Activated T-helper 2 cell treated with anti-CD3 and anti-CD28 coated beads, Interferon-gamma antibody, Interleukin-2, Interleukin-4, amounts not matched to agents 10 μg/mL and 5 μg/mL and 100 μg/mL, durations not matched to agents 14 hours and 24 hours and 36 hours (primary cell): ENCODE measurements around the gene OR1D5. TPM values are rescaled to one million over a fixed set of nuclear protein-coding genes. Genes with fewer than 3 reads are reported as not detected.

Source experiments
- DNase-seq: peaks from one replicate; pipeline ENCODE4 v3.0.0; 2021; ENCODE audit warnings: low spot score
- H3K27ac Mint-ChIP-seq: one replicate; pipeline ENCODE4 v1.8.0; 2021; ENCODE audit warnings: mixed read lengths
- H3K27me3 Mint-ChIP-seq: one replicate; pipeline ENCODE4 v1.8.0; 2021; ENCODE audit warnings: low read depth, mixed read lengths
- H3K36me3 Mint-ChIP-seq: one replicate; pipeline ENCODE4 v1.8.0; 2021; ENCODE audit warnings: low read depth, mixed read lengths
- H3K4me1 Mint-ChIP-seq: one replicate; pipeline ENCODE4 v1.8.0; 2021; ENCODE audit warnings: low read depth, mixed read lengths
- H3K4me3 Mint-ChIP-seq: one replicate; pipeline ENCODE4 v1.8.0; 2021; ENCODE audit warnings: low read depth, mild to moderate bottlenecking, moderate library complexity, mixed read lengths
- H3K9me3 Mint-ChIP-seq: one replicate; pipeline ENCODE4 v1.8.0; 2021; ENCODE audit warnings: mixed read lengths
- intact Hi-C: fragments of 100-400 bp; cut with micrococcal nuclease; formaldehyde crosslinking; loops from one replicate; pipeline ENCODE4 v1.15.1; 2023
- total RNA-seq: library from RNA; stranded (reverse); gene quantifications from 2 replicates; pipeline ENCODE4 v1.2.3, GENCODE V29; 2022

Gene OR1D5
- total RNA-seq, 1 donor from 2014 or later, result not detected

DNA sequence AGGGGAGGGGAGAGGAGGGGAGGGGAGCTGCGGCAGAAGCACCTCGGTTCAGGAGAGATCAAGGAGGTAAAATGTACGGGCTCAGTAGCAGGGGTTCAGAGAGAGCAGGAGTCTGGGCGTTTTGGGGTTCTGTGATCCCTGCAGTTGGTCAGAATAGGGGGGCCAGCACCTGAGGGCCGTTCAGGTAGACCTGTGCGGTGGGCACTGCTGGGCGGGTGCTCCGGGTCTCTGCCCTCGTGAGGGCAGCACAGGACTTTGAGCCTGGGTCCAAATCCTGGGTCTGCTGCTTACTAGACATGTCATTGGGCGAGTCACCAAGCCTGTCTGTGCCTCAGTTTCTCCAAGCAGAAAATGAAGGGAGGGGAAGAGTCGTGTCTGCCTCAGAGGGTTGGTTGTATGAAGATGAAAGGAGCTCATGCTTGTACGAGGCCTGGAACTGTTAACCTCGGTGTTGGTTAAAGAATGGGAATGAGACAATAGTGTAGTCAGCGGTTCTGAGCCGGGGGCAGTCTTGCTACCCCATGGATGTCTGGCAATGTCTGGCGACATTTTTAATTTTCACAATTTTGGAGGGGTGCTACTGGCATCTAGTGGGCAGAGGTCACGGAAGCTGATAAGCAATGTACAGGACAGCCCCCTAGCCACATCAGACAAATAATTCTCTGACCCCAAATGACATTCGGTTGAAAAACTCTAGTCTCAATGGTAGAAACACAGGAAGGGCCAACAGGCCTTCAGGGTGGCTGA is 35.4 kb downstream of the OR1D5 start:
- Mint-ChIP-seq H3K27me3 (no peaks in the 10 kb centered on the region), H3K36me3 (peaks cover 8% of the 10 kb centered on the region), H3K9me3 (peaks cover 9% of the 10 kb centered on the region), H3K4me1 (no peaks in the 10 kb centered on the region), H3K27ac (no peak overlapping the region), H3K4me3 (no peak overlapping the region)
- no peak for DNase-seq
- intact Hi-C loops, result no loop called here

DNA sequence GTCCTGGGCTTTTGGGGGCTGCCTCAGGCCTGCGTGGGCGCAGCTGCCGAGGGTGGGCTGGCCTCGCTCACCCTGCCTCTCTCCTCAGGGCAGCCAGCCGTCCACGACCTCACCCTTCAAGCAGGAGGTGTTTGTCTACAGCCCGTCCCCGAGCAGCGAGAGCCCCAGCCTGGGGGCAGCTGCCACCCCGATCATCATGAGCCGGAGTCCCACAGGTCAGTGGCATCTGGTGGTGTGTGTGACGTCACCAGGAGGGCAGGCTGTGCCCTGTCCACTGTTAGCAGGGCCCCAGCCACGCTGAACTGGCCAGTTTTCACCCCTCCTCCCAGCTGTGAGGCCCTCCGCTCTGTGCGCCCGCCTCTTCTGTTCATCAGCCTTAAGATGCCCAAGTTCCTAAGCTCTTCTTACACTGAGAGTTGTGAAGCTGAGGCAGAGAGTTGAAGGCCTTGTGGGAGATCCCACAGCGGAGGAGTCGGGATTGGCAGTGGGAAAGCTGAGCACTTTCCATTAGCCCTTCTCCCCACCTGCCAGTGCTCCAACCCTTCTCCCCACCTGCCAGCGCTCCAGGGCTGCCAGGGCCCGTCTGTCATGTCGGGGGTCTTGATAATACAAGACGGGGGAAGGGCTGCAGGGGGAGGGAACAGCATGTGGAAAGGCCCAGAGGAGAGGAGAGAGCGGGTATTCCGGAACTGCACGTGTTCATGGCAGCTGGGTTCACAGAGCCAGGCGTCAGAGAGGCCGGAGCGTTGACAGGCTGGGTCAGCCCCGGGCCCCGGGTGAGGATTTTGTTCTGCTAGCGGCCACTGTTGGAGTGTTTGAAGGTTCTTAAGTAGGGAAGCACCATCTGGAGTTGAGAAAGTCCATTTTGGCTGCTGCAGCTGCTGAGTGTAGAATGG is 36.3 kb downstream of the OR1D5 start:
- Mint-ChIP-seq H3K27me3 (no peaks in the 10 kb centered on the region), H3K36me3 (peaks cover 14% of the 10 kb centered on the region), H3K9me3 (peaks cover 16% of the 10 kb centered on the region), H3K4me3 (no peak overlapping the region), H3K4me1 (no peaks in the 10 kb centered on the region), H3K27ac (no peak overlapping the region)
- intact Hi-C loops, result no loop called here
- no peak for DNase-seq

DNA sequence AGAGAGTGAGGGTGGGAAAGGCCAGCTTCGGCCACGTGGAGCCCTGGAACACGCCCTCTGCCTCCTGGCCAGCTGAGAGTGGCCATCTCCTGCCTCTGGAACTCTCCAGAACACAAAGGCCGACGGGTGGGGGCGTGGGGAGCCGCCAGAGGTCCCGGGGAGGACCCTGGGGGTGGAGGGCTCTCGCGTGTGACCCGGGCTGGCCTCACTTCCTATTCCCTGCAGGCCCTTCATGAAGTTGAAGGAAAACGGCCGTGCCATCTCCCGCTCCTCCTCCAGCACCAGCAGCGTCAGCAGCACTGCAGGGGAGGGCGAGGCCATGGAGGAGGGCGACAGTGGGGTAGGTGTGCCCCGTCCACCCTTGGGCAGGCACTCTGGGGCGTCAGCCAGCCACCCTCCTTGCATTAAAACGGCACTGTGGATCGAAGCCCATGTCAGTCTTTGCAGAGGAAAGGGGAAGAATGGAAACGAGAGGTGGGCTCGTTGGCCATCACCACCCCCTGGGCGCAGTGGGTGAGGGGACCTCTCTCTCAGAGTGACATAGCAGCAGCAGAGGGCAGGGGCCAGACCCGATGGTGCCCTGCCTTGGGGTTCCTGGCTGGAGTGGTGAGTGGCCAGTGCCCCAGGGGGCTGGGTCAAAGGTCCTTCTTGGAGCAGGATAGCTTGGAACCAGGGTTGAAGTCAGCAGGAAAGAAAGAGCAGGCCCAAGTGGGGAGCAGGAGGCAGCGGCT is 37.1 kb downstream of the OR1D5 start:
- H3K36me3 Mint-ChIP-seq, result peaks cover 22% of the 10 kb centered on the region
- DNase-seq, result no peak
- no peak overlapping the region for H3K27ac Mint-ChIP-seq
- H3K27me3 Mint-ChIP-seq, result no peaks in the 10 kb centered on the region
- H3K4me3 Mint-ChIP-seq, result no peak overlapping the region
- H3K4me1 Mint-ChIP-seq, result no peaks in the 10 kb centered on the region
- intact Hi-C loops, result no loop called here
- peaks cover 16% of the 10 kb centered on the region for H3K9me3 Mint-ChIP-seq

DNA sequence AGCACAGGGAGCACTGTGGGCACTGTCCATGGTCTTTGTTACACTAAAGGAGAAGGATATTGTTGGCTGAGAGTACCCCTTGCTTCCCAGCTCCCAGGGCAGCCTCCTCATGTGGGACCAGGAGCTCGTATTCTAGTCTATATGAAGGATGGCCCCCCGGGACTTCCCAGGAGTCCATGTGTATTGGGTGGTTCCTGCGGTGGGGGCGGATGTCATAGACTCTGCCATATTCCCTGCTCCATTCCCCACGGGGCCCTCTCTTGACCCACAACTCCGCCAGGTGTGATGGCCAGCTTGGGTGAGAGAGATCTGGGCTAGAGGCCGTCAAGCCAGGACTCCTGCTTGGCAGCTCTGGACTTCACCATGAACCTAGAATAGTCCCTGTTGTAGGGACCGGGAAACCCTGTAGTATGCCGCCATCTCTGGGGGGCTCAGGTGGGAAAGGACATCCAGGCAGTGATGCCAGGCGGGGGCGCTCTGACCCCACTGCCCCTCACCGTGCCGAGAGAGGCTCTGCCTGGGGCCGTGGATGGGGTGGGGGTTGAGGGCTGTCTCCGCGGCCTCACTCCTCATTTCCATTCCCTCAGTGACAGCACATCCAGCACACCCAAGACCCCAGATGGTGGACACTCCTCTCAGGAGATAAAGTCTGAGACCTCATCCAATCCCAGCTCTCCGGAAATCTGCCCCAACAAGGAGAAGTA is 37.8 kb downstream of the OR1D5 start:
- Mint-ChIP-seq H3K36me3 (peaks cover 29% of the 10 kb centered on the region), H3K9me3 (peaks cover 16% of the 10 kb centered on the region), H3K4me3 (no peak overlapping the region), H3K27ac (no peak overlapping the region), H3K27me3 (no peaks in the 10 kb centered on the region), H3K4me1 (no peaks in the 10 kb centered on the region)
- intact Hi-C loops, result no loop called here
- DNase-seq, result no peak

DNA sequence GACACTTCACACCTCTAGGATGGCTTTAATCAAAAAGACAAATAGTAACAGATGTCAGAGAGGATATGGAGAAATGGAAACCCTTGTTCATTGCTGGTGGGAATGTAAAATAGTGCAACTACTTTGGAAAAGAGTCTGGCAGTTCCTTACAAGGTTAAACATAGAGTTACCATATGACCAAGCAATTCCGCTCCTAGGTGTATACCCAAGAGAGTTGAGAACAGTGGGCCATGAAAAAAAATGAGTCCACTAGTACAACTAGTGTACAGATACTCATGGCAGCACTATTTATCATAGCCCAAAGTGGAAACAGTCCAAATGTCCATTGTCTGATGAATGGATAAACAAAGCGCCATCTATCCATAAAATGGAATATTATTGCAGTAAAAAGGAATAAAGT is 39.1 kb downstream of the OR1D5 start:
- no peak for DNase-seq
- Mint-ChIP-seq H3K27me3 (no peaks in the 10 kb centered on the region), H3K4me3 (no peak overlapping the region), H3K36me3 (peaks cover 30% of the 10 kb centered on the region), H3K9me3 (peaks cover 16% of the 10 kb centered on the region), H3K27ac (no peak overlapping the region), H3K4me1 (no peaks in the 10 kb centered on the region)
- intact Hi-C loops, result no loop called here

DNA sequence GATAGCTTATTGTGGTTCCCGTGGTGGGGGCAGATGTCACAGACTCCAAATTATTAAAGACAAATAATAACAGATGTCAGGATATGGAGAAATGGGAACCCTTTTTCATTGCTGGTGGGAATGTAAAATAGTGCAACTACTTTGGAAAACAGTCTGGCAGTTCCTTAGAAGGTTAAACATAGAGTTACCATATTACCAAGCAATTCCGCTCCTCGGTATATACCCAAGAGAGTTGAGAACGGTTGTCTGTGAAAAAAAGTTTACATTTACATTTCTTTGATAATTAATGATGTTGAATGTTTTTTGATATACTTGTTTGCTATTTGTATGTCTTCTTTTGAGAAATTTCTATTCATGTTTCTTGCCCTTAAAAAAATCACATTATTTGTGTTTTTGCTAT is 41.2 kb downstream of the OR1D5 start:
- H3K4me3 Mint-ChIP-seq, result no peak overlapping the region
- H3K27me3 Mint-ChIP-seq, result no peaks in the 10 kb centered on the region
- no peak for DNase-seq
- H3K36me3 Mint-ChIP-seq, result peaks cover 30% of the 10 kb centered on the region
- H3K4me1 Mint-ChIP-seq, result no peaks in the 10 kb centered on the region
- intact Hi-C loops, result no loop called here
- H3K9me3 Mint-ChIP-seq, result peaks cover 16% of the 10 kb centered on the region
- no peak overlapping the region for H3K27ac Mint-ChIP-seq

DNA sequence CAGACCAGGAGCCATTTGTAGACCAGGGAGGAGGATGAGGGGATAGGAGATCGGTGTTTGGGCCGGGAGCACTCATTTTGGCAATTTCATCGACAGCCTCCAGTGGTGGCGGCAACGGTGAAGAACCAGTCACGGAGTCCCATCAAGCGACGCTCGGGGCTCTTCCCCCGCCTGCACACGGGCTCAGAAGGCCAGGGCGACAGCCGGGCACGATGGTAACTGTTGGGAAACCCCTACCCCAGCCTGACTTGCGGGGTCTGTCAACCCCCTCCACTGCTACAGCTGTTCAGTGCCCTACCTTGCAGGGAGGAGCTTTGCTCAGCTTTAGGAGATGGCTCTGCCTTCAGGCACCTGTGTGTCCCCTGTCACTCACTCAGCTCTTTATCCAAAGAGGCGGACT is 43.0 kb downstream of the OR1D5 start:
- no peak for DNase-seq
- Mint-ChIP-seq H3K4me1 (no peaks in the 10 kb centered on the region), H3K27me3 (no peaks in the 10 kb centered on the region), H3K4me3 (no peak overlapping the region), H3K27ac (no peak overlapping the region), H3K9me3 (peaks cover 16% of the 10 kb centered on the region), H3K36me3 (peaks cover 30% of the 10 kb centered on the region)
- intact Hi-C loops, result no loop called here

DNA sequence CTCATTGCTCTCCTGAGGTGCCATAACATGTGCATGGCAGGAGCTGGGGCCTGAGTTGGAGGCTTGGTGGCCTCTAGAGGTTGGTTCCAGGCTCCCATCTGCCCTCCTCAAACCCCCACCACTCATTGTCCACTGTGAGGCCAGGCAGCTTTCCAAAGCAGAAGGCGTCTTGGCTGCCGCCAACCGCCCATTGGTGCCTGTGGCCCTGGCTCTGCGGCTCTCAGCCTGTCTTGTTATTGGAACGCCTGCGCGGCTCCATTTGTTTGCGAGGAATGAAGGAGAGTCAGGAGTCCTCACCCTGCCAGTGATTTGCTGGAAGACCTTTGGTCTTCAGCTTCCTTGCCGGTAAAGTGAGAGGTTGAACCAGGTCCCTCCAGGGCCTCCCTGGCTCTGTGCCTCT is 43.6 kb downstream of the OR1D5 start:
- peaks cover 30% of the 10 kb centered on the region for H3K36me3 Mint-ChIP-seq
- no peak for DNase-seq
- H3K4me3 Mint-ChIP-seq, result no peak overlapping the region
- no peaks in the 10 kb centered on the region for H3K4me1 Mint-ChIP-seq
- intact Hi-C loops, result no loop called here
- no peaks in the 10 kb centered on the region for H3K27me3 Mint-ChIP-seq
- peaks cover 16% of the 10 kb centered on the region for H3K9me3 Mint-ChIP-seq
- no peak overlapping the region for H3K27ac Mint-ChIP-seq

DNA sequence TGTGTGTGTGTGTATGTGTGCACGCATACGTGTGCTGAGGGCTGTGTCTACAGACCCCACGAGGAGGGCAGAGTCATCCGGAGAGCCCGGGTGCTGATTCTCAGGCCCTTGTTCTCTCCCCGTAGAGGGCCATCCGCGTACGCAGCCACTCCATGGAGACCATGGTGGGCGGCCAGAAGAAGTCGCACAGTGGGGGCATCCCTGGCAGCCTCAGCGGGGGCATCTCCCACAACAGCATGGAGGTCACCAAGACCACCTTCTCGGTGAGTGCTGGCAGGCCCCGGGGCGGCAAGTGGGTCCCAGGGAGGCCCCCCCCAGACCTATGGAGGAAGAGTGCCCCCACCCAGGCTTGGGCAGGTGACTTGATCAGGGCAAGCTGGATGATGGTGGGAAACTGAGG is 45.5 kb downstream of the OR1D5 start:
- DNase-seq, result no peak
- Mint-ChIP-seq H3K27me3 (no peaks in the 10 kb centered on the region), H3K4me3 (no peak overlapping the region), H3K27ac (no peak overlapping the region), H3K9me3 (peaks cover 6% of the 10 kb centered on the region), H3K36me3 (peaks cover 21% of the 10 kb centered on the region), H3K4me1 (no peaks in the 10 kb centered on the region)
- intact Hi-C loops, result no loop called here

DNA sequence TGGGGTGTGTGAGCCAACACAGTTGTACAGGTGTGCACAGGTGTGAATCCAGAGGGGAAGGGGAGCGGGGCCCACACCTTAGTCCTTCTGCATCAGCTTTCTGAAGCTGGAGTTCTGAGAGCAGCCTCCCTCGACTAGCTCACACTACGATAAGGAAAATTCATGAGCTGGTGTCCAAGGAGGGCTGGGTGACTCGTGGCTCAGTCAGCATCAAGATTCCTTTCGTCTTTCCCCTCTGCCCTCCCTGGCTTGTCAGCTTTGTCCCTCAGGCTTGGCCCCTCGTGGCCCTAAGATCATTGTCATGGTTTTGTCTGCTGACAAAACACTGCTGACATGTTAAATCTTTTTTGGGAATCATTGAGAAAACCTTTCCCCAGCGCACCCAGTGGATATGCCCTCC is 47.5 kb downstream of the OR1D5 start:
- Mint-ChIP-seq H3K4me1 (no peaks in the 10 kb centered on the region), H3K27me3 (no peaks in the 10 kb centered on the region), H3K27ac (no peak overlapping the region), H3K4me3 (no peak overlapping the region), H3K36me3 (peaks cover 3% of the 10 kb centered on the region), H3K9me3 (no peaks in the 10 kb centered on the region)
- intact Hi-C loops, result no loop called here
- no peak for DNase-seq

DNA sequence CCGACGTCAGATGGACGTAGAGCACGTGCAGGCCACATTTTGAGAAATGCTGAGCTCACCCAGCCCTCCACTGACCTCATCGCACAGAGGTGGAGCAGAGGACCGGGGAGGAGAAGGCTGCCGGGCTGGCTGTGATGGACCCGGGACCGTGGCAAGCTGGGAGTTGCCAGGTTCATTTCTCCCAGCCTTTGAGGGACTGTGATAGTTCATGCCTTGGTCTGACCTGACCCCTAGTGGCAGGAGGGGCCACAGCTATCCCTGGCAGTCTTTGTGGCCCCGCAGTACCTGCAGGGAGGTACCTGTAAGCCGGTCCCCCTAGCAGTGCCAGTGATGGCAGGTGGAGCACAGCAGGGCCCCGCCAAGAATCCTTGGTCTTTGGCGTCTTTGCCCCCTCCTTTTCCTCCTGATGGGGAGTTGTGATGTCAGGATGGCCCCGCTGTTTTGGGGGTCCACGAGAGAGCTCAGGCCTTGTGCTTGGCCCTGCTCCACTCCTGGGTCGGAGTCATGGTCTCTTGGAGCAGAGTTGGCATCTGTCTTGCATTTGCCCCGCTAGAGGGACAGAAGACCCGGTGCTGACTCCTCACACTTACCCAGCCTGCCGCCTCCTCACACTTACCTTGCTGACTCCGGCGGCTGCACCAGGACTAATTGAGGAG is 50.4 kb downstream of the OR1D5 start:
- H3K27me3 Mint-ChIP-seq, result no peaks in the 10 kb centered on the region
- peak; percentile 20 for DNase-seq
- H3K4me3 Mint-ChIP-seq, result no peak overlapping the region
- H3K9me3 Mint-ChIP-seq, result no peaks in the 10 kb centered on the region
- H3K4me1 Mint-ChIP-seq, result no peaks in the 10 kb centered on the region
- intact Hi-C loops, result loop anchor here (1.0 to 5.0 kb wide), 2 partner anchors 166 to 185 kb away; no protein-coding TSS in a partner anchor
- no peak overlapping the region for H3K27ac Mint-ChIP-seq
- H3K36me3 Mint-ChIP-seq, result no peaks in the 10 kb centered on the region
